IMR-90 (cell line): Measurements from ENCODE around the gene IFNA1.

ENCODE experiments used
- BHLHE40 ChIP-seq: fragments of 150-350 bp; IDR thresholded peaks from 2 replicates; pipeline ENCODE4 v1.6.1; 2016; ENCODE audit warnings: mild to moderate bottlenecking, low read depth, low read length
- CEBPB ChIP-seq: IDR thresholded peaks from 2 replicates; pipeline ENCODE4 v1.6.1; 2012; ENCODE audit warnings: low read depth, low read length, improper control_type of control experiment
- CTCF ChIP-seq: conservative IDR thresholded peaks from 2 replicates; pipeline ENCODE4 v1.5.1; 2012; ENCODE audit warnings: mild to moderate bottlenecking, low read depth, low read length, improper control_type of control experiment
- FOS ChIP-seq: fragments of 150-350 bp; IDR thresholded peaks from 2 replicates; pipeline ENCODE4 v1.6.1; 2016; ENCODE audit warnings: low read depth, low read length
- MAZ ChIP-seq: IDR thresholded peaks from 2 replicates; pipeline ENCODE4 v1.6.1; 2012; ENCODE audit warnings: low read depth, mild to moderate bottlenecking, low read length, improper control_type of control experiment, moderate library complexity, borderline replicate concordance
- MXI1 ChIP-seq: IDR thresholded peaks from 2 replicates; pipeline ENCODE4 v1.6.1; 2012; ENCODE audit warnings: low read depth, mild to moderate bottlenecking, low read length, moderate library complexity, borderline replicate concordance
- NFE2L2 ChIP-seq: fragments of 150-350 bp; IDR thresholded peaks from 2 replicates; pipeline ENCODE4 v1.6.1; 2016; ENCODE audit warnings: low read depth, mild to moderate bottlenecking, low read length
- POLR2A ChIP-seq: IDR thresholded peaks from 2 replicates; pipeline ENCODE4 v1.6.1; 2012; ENCODE audit warnings: mild to moderate bottlenecking, low read depth, low read length
- RAD21 ChIP-seq: IDR thresholded peaks from 2 replicates; pipeline ENCODE4 v1.6.1; 2012; ENCODE audit warnings: low read length, improper control_type of control experiment
- RFX5 ChIP-seq: IDR thresholded peaks from 2 replicates; pipeline ENCODE4 v1.8.0; 2012; ENCODE audit warnings: low read depth, mild to moderate bottlenecking, low read length, moderate library complexity

- TF ChIP-seq CTCF: no peak
- no peak for TF ChIP-seq POLR2A
- TF ChIP-seq NFE2L2: no peak
- TF ChIP-seq RFX5: no peak
- no peak for TF ChIP-seq MAZ
- no peak for TF ChIP-seq RAD21
- TF ChIP-seq FOS: no peak
- TF ChIP-seq CEBPB: 0 out of 2 replicates have a peak, but pooled peaks have one; percentile 16
- TF ChIP-seq BHLHE40: no peak
- TF ChIP-seq MXI1: no peak
Observed at GRCh38 chr9:21443849-21444625, 3.8 kb downstream of the IFNA1 start.
